Endodermal cell (in vitro differentiated cells): ENCODE measurements around the gene HLA-DRB5. TPM values are rescaled to one million over a fixed set of nuclear protein-coding genes. Genes with fewer than 3 reads are reported as not detected.

Source experiments
- DNase-seq: peaks from one replicate; pipeline ENCODE4 v3.0.0-alpha.2; 2017
- H3K27ac ChIP-seq: 2 replicates; pipeline ENCODE4 v1.5.1; 2013; ENCODE audit warnings: mild to moderate bottlenecking, low read depth, low read length, moderate library complexity
- H3K27me3 ChIP-seq: 2 replicates; pipeline ENCODE4 v1.6.1; 2013; ENCODE audit warnings: mild to moderate bottlenecking, low read length, moderate library complexity; ENCODE audit not compliant: insufficient read depth, control insufficient read depth, poor library complexity, severe bottlenecking
- H3K36me3 ChIP-seq: 2 replicates; pipeline ENCODE4 v1.7.0; 2013; ENCODE audit warnings: mild to moderate bottlenecking, low read length, moderate library complexity; ENCODE audit not compliant: control insufficient read depth, insufficient read depth
- H3K4me1 ChIP-seq: one replicate; pipeline ENCODE4 v1.7.0; 2013; ENCODE audit warnings: low read length; ENCODE audit not compliant: control insufficient read depth, insufficient read depth
- H3K4me3 ChIP-seq: 2 replicates; pipeline ENCODE4 v1.5.1; 2013; ENCODE audit warnings: mild to moderate bottlenecking, low read length, moderate library complexity
- H3K9ac ChIP-seq: 2 replicates; pipeline ENCODE4 v1.6.1; 2013; ENCODE audit warnings: mild to moderate bottlenecking, low read length, moderate library complexity; ENCODE audit not compliant: poor library complexity, severe bottlenecking; ENCODE audit errors: extremely low read depth
- H3K9me3 ChIP-seq: 2 replicates; pipeline ENCODE4 v1.6.1; 2013; ENCODE audit warnings: mild to moderate bottlenecking, low read length, moderate library complexity; ENCODE audit not compliant: control insufficient read depth
- H3K27ac Mint-ChIP-seq: 2 replicates; pipeline ENCODE4 v1.8.0; 2020; ENCODE audit warnings: mixed read lengths
- H3K27me3 Mint-ChIP-seq: 2 replicates; pipeline ENCODE4 v1.8.0; 2021; ENCODE audit warnings: mild to moderate bottlenecking, mixed read lengths; ENCODE audit not compliant: insufficient read depth
- H3K36me3 Mint-ChIP-seq: 2 replicates; pipeline ENCODE4 v1.8.0; 2020; ENCODE audit warnings: low read depth, mixed read lengths
- H3K4me1 Mint-ChIP-seq: 2 replicates; pipeline ENCODE4 v1.8.0; 2020; ENCODE audit warnings: mixed read lengths
- H3K4me3 Mint-ChIP-seq: 2 replicates; pipeline ENCODE4 v1.8.0; 2020; ENCODE audit warnings: mild to moderate bottlenecking, moderate library complexity, mixed read lengths
- H3K9me3 Mint-ChIP-seq: 2 replicates; pipeline ENCODE4 v1.8.0; 2020; ENCODE audit warnings: mild to moderate bottlenecking, mixed read lengths
- WGBS, 2 experiments: methylation state at CpG; one replicate each; pipeline versions ENCODE4 v1.1.5 to v1.1.7; 2013; ENCODE audit warnings: missing lambda C conversion rate in 2 of 2, mixed read lengths in 1 of 2; ENCODE audit not compliant: insufficient coverage in 1 of 2, insufficient read length in 1 of 2; 5-methylcytosine and 5-hydroxymethylcytosine counted together
- total RNA-seq, 2 donors: library from RNA; stranded (reverse); fragmentation: NEBNext Ultra II Directional in 1 of 2; extraction: Animal tissue kit (Norgen Biotek cat#: 25700) in 1 of 2; gene quantifications; 2 replicates in 1 of 2; 3 replicates in 1 of 2; pipeline ENCODE4 v1.2.1, GENCODE V29; 2021
- TF ChIP-seq, protein P1 (sequence below): fragments of 200-600 bp; sonication (generic); conservative IDR thresholded peaks from 2 replicates; pipeline ENCODE4 v1.5.0; 2021; ENCODE audit warnings: antibody characterized with exemption, mild to moderate bottlenecking

HLA-DRB5 gene
- total RNA-seq, 2 donors from 2014 or later: 0.71 to 0.92 TPM

DNA sequence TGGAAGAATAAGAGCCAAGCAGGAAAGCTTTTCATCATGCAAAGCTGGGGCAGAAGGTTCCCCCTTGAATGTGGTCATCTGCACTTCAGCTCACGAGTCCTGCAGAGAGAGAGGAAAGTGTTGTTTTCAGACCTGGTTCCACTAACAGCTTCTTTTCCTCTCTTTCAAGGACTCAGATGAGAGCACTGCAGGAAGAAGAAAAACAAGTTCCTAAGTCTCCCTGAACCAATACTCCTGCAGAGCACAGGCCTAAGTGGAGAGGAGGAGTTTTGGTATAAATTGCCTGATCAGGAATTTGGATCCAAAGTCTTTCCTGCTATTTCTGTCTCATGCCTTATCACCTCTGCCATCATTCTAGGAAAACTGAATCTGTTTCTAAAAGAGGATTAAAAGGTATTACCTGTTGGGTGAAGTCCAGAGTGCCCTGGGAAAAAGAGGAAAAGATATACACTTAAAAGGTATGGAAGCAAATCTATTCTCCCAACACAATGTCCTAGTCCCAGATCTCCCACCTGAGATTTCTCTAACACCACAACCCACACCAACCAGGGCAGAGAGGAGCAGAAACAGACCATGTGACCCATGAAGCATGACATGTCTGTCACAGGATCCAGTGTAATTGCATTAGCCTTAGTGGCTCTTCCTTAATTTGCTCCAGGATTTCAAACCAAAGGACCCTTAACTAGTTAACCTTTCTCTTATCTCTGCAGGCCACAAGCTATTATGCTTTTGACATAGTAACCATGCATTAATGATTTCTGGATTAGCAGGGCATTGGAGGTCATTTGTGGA is 12.2 kb downstream of the HLA-DRB5 start:
- Histone ChIP-seq H3K27ac (no peak overlapping the region), H3K9ac (no peak overlapping the region), H3K27me3 (peaks cover 10% of the 10 kb centered on the region), H3K36me3 (no peaks in the 10 kb centered on the region), H3K9me3 (no peaks in the 10 kb centered on the region), H3K4me3 (no peak overlapping the region), H3K4me1 (no peaks in the 10 kb centered on the region)
- Mint-ChIP-seq H3K4me3 (no peak overlapping the region), H3K36me3 (no peaks in the 10 kb centered on the region), H3K4me1 (peaks cover 26% of the 10 kb centered on the region), H3K27me3 (peaks cover 41% of the 10 kb centered on the region), H3K27ac (no peak overlapping the region), H3K9me3 (no peaks in the 10 kb centered on the region)
- no peak for DNase-seq
- WGBS, 2 experiments: 90% methylated on average over 1 of the region's 1 CpG; no CpG with 5 or more reads in 1 of the 2 experiments
- TF ChIP-seq, protein P1, sequence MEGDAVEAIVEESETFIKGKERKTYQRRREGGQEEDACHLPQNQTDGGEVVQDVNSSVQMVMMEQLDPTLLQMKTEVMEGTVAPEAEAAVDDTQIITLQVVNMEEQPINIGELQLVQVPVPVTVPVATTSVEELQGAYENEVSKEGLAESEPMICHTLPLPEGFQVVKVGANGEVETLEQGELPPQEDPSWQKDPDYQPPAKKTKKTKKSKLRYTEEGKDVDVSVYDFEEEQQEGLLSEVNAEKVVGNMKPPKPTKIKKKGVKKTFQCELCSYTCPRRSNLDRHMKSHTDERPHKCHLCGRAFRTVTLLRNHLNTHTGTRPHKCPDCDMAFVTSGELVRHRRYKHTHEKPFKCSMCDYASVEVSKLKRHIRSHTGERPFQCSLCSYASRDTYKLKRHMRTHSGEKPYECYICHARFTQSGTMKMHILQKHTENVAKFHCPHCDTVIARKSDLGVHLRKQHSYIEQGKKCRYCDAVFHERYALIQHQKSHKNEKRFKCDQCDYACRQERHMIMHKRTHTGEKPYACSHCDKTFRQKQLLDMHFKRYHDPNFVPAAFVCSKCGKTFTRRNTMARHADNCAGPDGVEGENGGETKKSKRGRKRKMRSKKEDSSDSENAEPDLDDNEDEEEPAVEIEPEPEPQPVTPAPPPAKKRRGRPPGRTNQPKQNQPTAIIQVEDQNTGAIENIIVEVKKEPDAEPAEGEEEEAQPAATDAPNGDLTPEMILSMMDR: no peak

DNA sequence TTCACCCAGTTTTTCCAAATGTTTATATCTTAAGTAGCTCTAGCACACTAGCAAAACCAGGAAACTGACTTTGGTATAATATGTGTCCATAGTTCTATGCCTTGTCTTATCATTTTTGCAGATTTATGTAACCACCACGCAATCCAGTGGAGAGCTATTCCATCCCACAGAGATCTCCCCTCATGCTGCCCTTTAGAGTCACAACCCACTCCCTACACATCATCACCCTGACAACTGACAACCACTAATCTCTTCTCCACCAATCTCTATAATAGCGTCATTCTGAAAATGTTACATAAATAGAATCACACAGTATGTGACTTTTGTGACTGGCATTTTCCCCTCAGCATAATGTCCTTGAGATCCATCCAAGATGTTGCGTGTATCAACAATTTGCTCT is 29.1 kb downstream of the HLA-DRB5 start:
- 30 to 52% methylated on average over 2 to 3 of the region's 3 CpGs for WGBS, 2 experiments
- Mint-ChIP-seq H3K36me3 (no peaks in the 10 kb centered on the region), H3K4me1 (no peaks in the 10 kb centered on the region), H3K4me3 (no peak overlapping the region), H3K9me3 (peaks cover 11% of the 10 kb centered on the region), H3K27ac (no peak overlapping the region), H3K27me3 (peaks cover 18% of the 10 kb centered on the region)
- TF ChIP-seq, protein P1: no peak
- Histone ChIP-seq H3K27ac (no peak overlapping the region), H3K4me1 (no peaks in the 10 kb centered on the region), H3K9me3 (no peaks in the 10 kb centered on the region), H3K27me3 (no peaks in the 10 kb centered on the region), H3K36me3 (no peaks in the 10 kb centered on the region), H3K4me3 (no peak overlapping the region), H3K9ac (no peak overlapping the region)
- DNase-seq: no peak

DNA sequence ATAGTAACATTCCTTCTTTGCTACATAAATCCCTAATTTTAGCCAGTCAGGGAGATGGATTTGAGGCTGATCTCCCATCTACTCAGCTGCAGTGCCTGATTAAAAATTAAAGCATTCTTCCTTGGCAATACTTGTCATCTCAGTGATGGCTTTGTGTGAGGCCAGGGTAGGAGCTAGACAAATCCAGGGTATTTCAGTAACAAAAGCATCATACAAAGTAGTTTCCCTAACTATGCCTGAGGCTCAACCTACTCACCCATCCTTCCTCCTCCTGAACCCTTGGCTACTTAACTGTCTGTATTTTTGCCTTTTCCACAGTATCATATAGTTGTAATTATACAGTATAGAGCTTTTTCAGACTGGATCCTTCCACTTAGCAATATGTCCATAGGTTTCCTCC is 37.7 kb downstream of the HLA-DRB5 start:
- Mint-ChIP-seq H3K36me3 (no peaks in the 10 kb centered on the region), H3K27ac (no peak overlapping the region), H3K4me1 (no peaks in the 10 kb centered on the region), H3K27me3 (peaks cover 21% of the 10 kb centered on the region), H3K4me3 (no peak overlapping the region), H3K9me3 (peaks cover 18% of the 10 kb centered on the region)
- H3K9me3 ChIP-seq: no peaks in the 10 kb centered on the region
- no peak overlapping the region for H3K9ac ChIP-seq
- no peak overlapping the region for H3K4me3 ChIP-seq
- H3K4me1 ChIP-seq: no peaks in the 10 kb centered on the region
- H3K27ac ChIP-seq: no peak overlapping the region
- TF ChIP-seq, protein P1: no peak
- no peaks in the 10 kb centered on the region for H3K36me3 ChIP-seq
- H3K27me3 ChIP-seq: no peaks in the 10 kb centered on the region
- no peak for DNase-seq
